Brain microvascular endothelial cell (primary cell): Measurements from ENCODE around the gene ANO3.
A peak's percentile ranks its signal among the peaks of the same experiment; 100 is the strongest.

Experiments
- DNase-seq: peaks from one replicate; pipeline ENCODE4 v3.0.0-alpha.2; 2020
- H3K27ac ChIP-seq: fragments of 250-450 bp; sonication (Bioruptor Pico); 2 replicates; pipeline ENCODE4 v1.5.1; 2020; ENCODE audit warnings: mild to moderate bottlenecking, moderate library complexity
- H3K27me3 ChIP-seq: fragments of 250-450 bp; sonication (Bioruptor Pico); replicated peaks from 2 replicates; pipeline ENCODE4 v1.5.1; 2020; ENCODE audit warnings: mild to moderate bottlenecking
- H3K36me3 ChIP-seq: fragments of 250-450 bp; sonication (Bioruptor Pico); replicated peaks from 2 replicates; pipeline ENCODE4 v1.5.1; 2020; ENCODE audit warnings: mild to moderate bottlenecking
- H3K4me3 ChIP-seq: 2 replicates; pipeline ENCODE4 v1.5.1; 2011; ENCODE audit warnings: low read depth, mild to moderate bottlenecking, control low read depth, low read length, moderate library complexity
- in situ Hi-C: cut with HindIII; loops from 2 replicates; pipeline ENCODE4 v1.10.0; 2017; ENCODE audit warnings: low sequenced_read_pairs, low pct_ligation_motif_present
- TF ChIP-seq, protein P1 (sequence below): IDR thresholded peaks from 2 replicates; pipeline ENCODE4 v1.5.1; 2011; ENCODE audit warnings: low read depth, mild to moderate bottlenecking, moderate library complexity, low read length, control low read depth, inconsistent platforms; ENCODE audit errors: missing control alignments

The ANO3 gene

DNA sequence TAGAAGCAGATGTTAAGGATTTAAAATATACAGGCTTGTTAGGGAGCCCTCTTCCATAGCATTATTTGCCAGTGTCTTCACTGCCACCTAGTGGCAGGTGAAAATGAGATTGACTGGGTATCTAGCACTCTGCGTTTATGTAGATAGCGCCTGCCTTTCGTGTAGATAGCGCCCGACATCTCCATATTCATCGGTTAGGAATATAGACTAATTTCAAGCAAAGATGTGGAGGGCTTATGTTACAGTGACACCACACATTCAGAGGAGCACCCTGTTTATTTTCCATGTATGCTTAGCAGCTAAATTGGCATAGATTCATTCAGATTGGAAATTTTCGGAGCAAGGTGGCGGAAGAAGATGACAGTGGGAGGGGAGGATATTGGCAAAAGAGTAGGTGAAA, 318.0 kb downstream of the ANO3 start:
- H3K27me3 ChIP-seq: no peaks in the 10 kb centered on the region
- TF ChIP-seq, protein P1, sequence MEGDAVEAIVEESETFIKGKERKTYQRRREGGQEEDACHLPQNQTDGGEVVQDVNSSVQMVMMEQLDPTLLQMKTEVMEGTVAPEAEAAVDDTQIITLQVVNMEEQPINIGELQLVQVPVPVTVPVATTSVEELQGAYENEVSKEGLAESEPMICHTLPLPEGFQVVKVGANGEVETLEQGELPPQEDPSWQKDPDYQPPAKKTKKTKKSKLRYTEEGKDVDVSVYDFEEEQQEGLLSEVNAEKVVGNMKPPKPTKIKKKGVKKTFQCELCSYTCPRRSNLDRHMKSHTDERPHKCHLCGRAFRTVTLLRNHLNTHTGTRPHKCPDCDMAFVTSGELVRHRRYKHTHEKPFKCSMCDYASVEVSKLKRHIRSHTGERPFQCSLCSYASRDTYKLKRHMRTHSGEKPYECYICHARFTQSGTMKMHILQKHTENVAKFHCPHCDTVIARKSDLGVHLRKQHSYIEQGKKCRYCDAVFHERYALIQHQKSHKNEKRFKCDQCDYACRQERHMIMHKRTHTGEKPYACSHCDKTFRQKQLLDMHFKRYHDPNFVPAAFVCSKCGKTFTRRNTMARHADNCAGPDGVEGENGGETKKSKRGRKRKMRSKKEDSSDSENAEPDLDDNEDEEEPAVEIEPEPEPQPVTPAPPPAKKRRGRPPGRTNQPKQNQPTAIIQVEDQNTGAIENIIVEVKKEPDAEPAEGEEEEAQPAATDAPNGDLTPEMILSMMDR: peak; percentile 80
- H3K27ac ChIP-seq: no peak overlapping the region
- no peak overlapping the region for H3K4me3 ChIP-seq
- peak; percentile 73 for DNase-seq
- in situ Hi-C loops: no loop called here
- H3K36me3 ChIP-seq: no peaks in the 10 kb centered on the region

- in situ Hi-C loops: no loop called here
- no peak for DNase-seq
- TF ChIP-seq, protein P1: no peak
Observed at GRCh38 chr11:26651916-26652315, 320.0 kb downstream of the ANO3 start.

GRCh38 chr11:26655287-26655686, 323.4 kb downstream of the ANO3 start:
- no peaks in the 10 kb centered on the region for H3K27me3 ChIP-seq
- no peak for DNase-seq
- H3K36me3 ChIP-seq: no peaks in the 10 kb centered on the region
- H3K4me3 ChIP-seq: no peak overlapping the region
- no peak overlapping the region for H3K27ac ChIP-seq
- TF ChIP-seq, protein P1: no peak
- in situ Hi-C loops: no loop called here

More at GRCh38 chr11:26651916-26652315, 320.0 kb downstream of the ANO3 start:
- H3K4me3 ChIP-seq: no peak overlapping the region
- no peaks in the 10 kb centered on the region for H3K36me3 ChIP-seq
- H3K27me3 ChIP-seq: no peaks in the 10 kb centered on the region
- no peak overlapping the region for H3K27ac ChIP-seq

DNA sequence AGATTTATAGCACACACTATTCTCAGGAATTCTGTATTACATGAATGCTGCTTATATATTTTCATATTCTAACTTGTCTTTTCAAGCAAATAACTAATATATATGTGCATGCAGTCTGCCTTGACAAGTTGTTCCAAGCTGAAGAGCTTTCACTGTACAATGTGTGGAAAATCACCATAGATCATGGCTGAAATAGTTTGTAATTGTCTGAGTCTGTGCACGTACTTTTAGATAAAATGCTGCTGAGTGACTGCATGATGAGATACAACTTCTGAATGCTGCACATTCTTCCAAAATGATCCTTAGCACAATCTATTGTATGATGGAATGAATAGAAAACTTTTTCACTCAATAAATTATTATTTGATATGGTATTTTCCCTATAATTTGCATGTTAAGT, 331.0 kb downstream of the ANO3 start:
- TF ChIP-seq, protein P1: no peak
- Histone ChIP-seq H3K27me3 (no peaks in the 10 kb centered on the region), H3K36me3 (no peaks in the 10 kb centered on the region), H3K4me3 (no peak overlapping the region), H3K27ac (no peak overlapping the region)
- DNase-seq: no peak
- in situ Hi-C loops: no loop called here

GRCh38 chr11:26665036-26665435, 333.1 kb downstream of the ANO3 start:
- TF ChIP-seq, protein P1: no peak
- no peak overlapping the region for H3K4me3 ChIP-seq
- no peaks in the 10 kb centered on the region for H3K36me3 ChIP-seq
- in situ Hi-C loops: no loop called here
- H3K27ac ChIP-seq: no peak overlapping the region
- H3K27me3 ChIP-seq: no peaks in the 10 kb centered on the region
- no peak for DNase-seq

- in situ Hi-C loops: no loop called here
- TF ChIP-seq, protein P1: no peak
- Histone ChIP-seq H3K27ac (no peak overlapping the region), H3K27me3 (no peaks in the 10 kb centered on the region), H3K4me3 (no peak overlapping the region), H3K36me3 (no peaks in the 10 kb centered on the region)
- DNase-seq: no peak
Observed at GRCh38 chr11:26665946-26666345, 334.0 kb downstream of the ANO3 start.
